HG02678 (cell line): ENCODE results near the gene PPARA.
"Not testable (repeated sequence)": the region's sequence is repeated elsewhere in the genome, so short reads cannot be mapped to it uniquely, and the experiment has no call there.

Source experiments
- ATAC-seq: cut with Tn5 transposase; IDR thresholded peaks from one replicate; pipeline ENCODE4 v1.9.1; 2021; ENCODE audit warnings: mild to moderate bottlenecking, moderate library complexity; ENCODE audit not compliant: unreplicated experiment

The PPARA gene

DNA sequence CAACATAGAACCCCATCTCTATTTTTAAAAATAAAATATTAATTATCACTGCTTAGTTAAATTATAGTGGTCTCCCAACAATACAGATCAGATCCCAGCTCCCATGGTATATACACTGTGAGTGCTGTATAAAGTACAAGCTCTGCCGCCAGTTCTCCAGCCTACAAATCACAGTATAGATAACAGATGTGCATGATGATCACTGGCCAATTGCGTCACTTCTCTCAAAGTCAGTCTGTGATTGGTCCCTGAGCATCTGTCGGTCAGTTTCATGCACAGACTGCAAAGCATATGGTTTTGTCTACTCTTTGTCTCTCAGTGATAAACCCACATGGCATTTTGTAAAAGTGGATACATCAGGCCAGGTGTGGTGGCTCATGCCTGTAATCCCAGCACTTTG is 15.7 kb downstream of the PPARA start:
- no peak for ATAC-seq

DNA sequence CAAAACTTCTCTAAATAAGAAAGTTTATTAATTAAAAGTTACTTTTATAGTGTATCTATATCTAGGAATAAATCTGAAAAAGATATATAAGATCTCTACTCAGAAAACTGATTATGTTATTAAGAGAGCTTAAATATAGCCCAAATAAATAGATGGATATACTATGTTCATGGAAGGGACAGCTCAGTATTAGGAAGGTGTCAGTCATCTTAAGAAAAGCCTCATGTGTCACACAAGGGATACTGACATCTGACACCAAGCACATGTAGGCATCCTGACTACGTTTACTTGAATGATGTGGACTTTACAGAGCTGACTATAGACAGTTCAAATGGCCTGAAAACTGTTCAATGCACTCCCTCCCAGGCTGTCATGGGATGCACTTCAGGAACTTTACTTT is 19.3 kb downstream of the PPARA start:
- ATAC-seq: no peak

DNA sequence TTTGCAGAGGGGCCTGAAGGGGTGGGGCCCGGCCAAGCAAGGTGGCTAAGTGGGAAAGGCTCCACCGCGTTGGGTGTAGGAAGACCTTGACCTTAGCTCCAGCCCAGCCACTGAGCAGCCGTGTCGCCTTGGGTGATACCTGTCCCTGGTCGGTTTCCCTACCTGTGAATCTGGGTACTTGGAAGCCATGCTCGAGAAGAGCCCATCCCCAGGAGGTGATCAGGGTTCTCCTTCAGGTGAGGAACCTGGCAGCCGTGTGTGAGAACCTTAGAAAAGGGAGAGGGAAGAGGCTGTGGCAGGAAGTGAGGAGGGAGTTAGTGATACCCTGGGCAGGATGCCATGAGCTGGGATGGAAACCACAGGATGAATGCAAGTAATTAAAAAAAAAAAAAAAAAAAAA is 21.6 kb downstream of the PPARA start:
- no peak for ATAC-seq

DNA sequence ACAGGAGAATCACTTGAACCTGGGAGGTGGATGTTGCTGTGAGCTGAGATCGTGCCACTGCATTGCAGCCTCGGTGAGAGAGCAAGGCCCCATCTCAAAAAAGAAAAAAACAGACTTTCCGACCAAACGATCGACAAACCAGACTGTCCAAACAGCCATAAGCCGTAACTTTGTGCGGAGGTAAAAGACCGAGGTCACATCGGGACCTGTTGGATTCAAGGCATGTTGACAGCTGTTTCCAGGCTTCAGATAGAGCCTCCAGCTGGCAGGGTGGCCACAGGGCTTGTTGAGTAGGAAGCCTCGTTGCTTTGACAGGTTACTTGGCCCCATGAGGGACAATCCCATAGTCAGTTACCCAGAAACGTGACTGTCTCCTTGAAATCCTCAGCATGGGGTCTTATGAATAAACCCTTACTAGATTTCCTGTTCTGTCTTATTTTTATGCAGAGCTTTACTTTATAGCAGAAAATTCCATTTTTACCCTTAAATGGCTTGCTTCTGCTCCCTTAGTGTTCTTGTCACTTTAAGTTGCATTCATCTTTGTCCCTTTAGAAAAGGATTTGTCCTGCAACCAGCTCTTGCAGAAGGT is 22.3 kb downstream of the PPARA start:
- no peak for ATAC-seq

DNA sequence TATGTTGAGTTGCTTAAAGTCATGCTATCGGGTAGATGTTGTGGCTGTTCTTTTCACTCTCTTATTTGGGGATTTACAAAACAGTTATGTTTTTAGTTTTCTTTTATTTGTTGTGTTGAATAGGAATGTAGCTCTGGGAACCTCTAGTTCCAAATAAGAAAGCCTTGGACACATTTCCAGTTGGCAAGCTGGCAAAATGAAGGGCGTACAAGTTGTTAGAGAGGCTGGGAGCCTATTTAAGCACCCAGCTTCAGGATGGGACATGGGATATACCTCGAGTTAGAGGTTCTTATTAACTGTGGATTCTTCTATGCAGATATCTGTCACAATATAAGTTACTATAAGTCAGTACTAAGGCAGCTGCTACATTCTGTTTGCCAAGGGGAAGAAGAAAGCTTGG is 22.8 kb downstream of the PPARA start:
- ATAC-seq: no peak

DNA sequence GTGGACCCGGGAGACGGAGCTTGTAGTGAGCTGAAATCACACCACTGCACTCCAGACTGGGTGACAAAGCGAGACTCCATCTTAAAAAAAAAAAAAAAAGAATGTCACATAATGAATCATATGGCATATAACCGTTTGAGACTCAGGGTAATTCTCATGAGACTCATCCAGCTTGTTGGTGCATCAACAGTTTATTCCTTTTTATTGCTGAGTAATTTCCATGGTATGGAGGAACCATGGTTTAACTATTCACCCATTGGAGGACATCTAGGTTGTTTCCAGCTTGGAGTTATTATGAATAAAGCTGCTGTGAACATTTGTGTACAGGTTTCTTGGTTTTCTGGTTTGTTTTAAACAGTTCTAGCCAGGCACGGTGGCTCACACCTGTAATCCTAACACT is 25.3 kb downstream of the PPARA start:
- no peak for ATAC-seq

DNA sequence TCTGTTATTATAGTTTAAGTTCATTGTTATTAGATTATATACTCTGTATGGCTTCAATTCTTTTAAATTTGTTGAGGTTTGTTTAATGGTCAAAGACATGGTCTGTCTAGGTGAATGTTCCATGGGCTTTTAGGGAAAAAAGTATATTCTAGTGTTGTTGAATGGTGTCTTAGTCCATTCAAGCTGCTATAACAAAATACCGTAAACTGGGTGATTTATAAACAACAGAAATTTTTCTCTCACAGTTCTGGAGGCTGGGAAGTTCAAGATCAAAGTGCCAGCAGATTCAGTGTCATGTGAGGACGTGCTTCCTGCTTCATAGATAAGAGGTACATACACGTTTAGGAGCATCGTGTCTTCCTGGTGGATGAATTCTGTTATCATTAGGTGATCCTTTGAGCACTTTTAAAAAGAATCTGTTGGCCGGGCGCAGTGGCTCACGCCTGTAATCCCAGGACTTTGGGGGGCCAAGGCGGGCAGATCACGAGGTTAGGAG is 26.2 kb downstream of the PPARA start:
- ATAC-seq: no peak

DNA sequence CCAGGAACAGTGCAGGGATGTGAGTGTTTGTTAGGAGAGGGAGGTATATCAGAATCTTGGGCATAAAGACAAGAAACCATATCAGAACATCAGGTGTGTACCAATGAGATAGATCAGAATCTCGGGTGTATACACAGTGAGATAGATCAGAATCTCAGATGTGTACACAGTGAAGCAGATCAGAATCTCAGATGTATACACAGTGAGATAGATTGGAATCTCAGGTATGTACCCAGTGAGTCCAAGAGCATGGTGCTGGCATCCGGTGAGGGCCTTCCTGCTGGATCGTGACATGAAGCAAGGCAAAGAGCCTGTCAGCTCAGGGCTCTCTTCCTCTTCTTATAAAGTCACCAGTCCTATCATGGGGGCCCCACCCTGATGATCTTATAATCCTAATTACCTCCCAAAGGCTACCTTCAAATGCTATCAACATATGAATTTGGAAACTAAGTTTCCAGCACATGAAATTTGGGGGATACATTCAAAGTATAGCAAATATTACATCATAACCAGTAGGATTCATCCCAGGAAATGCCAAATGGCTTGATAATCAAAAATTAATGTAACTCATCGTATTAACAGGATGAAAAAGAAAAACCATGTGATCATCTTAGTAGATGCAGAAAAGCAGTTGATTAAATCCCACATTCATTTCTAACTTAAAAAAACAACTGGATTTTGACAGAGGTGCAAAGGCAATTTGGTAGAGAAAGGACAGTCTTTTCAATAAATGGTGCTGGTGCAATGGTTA is 28.6 kb downstream of the PPARA start:
- ATAC-seq: no peak

DNA sequence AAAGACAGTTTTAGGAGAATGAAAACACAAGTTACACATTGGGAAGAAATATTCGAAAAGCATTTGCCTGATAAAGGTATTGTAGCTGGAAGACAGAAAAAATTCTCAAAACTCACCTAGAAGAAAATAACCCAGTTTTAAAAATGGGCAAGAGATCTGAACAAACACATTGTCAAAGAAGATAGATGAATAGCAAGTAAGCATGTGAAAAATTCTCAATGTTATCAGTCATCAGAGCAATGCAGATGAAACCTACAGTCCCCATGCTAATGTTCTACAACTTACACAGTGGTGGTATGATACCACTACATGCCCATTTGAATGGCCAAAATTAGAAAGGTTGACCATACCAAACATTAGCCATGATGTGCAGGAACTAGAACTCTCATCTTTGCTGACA is 29.4 kb downstream of the PPARA start:
- ATAC-seq: no peak

DNA sequence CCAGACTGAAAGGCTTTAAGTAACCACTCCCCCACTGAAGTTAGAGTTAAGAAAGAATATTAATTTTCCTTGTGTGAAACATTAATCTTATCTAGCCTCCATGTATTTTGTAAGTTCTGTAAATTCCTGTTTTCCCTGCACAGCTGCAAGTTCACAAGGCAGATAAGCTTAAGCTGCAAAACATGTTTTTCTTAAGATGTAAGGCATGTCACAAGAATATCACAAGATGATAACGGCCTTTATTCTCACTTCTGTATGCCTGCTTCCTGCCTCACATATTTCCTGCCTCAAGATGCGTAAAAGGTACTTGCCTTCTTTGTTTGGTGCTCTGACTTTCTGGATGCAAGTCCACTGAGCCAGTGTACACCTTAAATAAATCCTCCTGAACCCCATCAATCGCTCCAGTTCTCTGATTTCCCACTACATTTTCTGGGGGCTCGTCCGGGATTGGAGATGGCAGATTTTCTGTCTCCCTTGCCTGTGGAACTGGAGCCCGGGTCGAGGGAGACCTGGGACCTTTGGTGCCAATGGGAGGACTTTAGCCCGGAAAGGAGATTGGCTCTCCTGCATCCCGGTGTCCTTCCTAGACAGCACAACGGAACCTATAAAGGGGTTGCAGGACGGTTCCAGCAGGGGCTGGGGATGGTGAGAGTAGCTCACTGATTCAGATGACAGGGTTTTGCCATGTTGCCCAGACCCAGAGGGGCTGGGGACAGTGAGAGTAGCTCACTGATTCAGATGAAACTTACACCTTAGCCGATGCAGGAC is 30.2 kb downstream of the PPARA start:
- no peak for ATAC-seq

DNA sequence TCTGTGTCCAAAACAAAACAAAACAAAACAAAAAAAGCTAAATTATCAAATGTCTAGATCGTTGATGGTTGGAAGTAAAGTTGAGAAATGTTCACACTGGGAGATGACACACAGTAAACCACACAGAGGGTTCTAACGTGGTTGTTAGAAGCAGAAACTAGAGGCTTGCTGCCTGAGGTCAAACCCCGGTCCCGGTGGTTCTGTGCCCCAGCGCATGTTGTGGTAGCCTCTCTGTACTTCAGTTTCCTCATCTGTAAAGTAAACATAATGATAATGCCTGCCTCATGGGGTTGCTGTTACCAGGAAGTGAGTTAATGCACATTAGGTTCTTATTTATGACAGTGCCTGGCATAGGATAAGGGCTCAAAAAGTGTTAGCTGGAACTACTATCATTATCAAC is 33.4 kb downstream of the PPARA start:
- ATAC-seq: no peak

DNA sequence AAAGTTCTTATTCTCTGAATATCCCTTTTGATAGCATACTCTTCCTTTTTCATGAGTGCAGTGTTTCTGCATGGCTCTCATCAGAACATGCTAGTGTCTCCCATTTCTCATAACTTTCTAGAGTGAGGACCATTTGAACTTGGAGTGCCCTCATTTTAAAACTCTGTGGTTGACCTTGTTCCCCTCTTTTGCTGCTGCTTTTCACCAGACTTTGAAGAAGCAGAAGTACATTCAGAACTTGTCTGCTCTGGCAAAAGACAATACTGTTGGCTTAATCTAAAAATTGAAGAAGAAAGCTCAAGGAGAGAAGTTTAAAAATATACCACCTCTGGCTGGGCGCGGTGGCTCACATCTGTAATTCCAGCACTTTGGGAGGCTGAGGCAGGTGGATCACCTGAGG is 35.0 kb downstream of the PPARA start:
- no peak for ATAC-seq

DNA sequence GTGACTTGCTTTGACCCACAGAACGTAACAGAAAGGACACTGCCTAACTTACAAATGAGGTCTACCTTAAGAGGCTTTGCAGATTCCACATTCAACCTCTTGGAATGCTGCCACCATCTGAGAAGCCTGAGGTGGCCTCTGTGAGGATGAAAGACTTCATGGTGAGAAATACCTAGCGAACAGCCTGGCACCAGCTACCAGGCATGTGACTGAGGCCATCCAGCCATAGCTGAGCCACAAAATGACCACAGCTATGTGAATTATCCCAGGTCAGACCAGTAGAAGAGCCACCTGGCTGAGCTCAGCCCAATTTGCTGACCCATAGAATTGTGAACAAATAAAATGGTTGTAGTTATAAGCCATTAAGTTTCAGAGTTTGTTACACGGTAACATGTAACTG is 37.5 kb downstream of the PPARA start:
- ATAC-seq: no peak

DNA sequence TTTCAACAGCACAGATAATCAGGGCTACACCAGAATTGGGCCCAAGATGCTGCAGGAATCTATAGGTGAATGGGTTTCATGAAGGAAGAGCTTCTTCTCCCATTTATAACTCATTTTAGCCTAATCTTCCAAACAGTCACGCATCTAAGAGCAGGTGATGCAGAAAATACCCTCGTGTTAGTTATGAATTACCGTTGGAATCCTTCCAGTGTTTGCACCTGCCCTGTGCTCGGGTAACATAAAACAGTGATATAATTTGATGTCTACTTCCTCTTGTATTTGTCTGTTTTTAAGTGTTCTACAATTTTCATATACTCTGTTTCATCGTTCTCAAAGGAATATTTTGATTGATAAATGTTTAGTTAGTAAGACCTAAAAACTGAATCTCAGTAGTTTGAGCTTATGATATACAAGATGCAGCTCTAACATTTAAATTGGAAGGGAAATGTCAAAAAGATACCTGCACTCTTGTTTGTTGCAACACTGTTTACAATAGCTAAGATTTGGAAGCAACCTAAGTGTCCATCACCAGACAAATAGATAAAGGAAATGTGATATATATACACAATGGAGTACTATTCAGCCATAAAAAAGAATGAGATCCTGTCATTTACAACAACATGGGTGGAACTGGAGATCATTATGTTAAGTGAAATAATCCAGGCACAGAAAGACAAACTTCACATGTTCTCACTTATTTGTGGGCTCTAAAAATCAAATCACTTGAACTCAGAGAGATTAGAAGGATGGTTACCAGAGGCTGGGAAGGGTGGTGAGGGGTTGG is 42.1 kb downstream of the PPARA start:
- ATAC-seq: no peak

DNA sequence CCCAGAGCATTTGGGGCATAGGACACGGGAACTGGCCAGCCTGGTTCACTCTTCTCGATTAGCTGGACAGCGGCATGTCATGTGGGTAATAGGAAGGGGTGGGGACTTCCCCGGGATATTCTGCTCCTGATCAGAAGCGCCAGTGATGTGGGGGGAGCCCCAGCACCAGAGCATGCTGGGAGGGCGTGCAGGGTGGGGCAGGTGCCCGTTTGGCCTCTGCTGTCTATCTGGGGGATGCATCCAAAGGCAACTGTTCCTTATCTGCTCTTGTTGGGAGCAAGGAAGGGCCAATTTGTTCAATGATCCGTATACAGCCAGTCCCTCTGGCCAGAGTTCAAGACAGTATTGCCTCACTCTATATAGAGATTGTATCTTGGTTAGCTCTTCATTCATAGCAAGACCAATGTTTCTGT is 43.6 kb downstream of the PPARA start:
- ATAC-seq: no peak

DNA sequence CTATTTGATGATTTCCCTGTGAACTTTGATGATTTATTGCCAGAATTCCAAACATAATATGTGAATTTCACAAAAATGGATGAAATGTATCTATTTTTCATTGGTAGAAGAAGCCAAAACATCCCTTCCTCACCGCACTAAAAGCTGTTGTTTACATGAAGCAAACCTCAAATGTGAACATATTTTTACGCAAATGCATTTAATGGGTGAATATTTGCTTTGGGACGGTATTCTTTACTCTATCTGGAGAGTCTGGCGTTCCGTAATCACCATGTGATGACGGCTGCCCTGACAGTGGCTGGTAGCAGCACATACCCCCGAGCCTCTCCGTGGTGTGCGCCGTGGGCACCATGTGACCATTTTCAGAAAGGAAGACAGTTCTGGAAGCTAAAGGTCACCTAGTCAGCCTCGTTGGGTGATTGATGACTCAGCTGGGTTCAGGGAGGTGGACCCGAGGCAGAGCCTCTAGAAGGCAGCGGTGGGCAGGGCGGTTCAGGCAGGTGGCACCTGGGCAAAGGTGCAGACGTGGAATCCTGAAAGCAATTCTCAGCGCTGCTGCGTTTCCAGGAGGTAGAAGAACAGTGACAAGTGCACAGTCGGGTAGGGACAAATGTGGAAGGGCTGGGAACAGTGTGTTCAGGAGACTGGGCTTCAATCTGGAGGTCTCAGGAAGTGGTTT is 45.3 kb downstream of the PPARA start:
- no peak for ATAC-seq

DNA sequence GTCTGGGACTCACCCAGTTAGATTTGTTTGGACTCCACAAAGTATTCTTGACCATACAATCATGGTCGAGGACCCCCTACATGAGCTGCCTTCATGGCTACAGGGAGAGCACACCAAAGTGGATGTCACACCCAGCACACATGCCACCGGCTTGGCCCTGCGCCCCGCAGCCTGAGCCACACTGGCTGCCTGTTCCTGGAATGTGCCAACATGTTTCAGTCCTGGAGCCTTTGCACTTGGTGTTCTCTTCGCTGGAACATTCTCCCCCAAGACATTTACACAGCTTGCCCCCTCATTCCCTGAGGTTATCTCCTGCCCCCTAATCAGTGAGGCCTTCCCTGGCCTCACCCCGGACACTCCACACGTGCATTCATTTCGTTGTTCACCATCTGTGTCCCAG is 46.0 kb downstream of the PPARA start:
- no peak for ATAC-seq

DNA sequence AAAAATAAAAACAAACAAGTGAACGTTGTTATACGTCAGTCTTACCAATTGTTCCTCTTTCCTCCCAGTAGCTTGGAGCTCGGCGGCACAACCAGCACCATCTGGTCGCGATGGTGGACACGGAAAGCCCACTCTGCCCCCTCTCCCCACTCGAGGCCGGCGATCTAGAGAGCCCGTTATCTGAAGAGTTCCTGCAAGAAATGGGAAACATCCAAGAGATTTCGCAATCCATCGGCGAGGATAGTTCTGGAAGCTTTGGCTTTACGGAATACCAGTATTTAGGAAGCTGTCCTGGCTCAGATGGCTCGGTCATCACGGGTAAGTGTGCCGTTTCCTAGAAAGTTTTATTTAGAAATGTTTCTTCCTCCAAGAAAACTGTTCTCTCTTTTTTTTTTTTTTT is 47.9 kb downstream of the PPARA start:
- ATAC-seq: no peak

DNA sequence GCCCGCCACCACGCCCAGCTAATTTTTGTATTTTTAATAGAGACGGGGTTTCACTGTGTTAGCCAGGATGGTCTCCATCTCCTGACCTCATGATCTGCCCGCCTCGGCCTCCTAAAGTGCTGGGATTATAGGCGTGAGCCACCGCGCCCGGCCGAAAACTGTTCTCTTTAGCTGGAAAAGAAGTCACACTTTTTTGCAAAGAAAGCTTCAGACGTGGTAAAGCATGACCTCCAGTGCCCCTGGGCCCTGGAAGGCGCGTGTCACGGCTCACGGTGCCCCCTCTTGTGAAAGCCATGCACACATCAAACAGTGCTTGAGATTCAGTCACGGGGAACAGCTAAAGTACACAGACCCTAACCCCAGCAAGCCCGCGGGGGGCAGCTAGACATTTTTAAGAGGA is 48.5 kb downstream of the PPARA start:
- not testable (repeated sequence) for ATAC-seq

DNA sequence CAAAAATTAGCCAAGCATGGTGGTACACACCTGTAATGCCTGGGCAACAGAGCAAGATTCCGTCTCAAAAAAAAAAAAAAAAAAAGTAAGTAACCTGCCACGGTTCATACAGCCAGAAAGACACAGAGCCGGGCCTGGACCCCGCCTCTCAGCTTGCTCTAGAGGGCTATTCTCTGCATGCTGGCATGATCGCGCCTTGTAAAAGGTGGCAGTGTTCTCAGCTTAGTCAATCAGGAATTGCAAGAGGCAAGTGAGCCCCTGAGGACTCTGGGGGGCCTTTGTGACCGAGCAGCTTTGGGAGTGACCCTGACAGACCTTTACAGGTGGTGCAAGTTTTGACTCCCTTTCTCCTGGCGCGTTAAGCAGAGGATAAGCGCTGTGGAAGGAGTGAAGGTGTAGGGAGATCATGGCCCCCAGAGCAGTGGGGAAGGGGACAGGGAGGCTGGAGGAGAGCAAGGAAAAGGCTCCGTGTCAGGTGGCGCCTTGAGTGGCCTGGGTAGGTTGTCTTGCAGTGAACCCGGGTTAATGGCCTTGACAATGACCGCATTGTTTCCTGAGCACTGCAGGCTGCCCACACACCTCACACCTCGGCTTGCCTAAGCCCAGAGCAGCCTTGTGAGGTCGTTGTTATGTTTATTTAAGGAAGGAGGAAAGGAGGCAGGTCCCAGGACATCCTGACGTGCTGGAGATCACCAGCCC is 50.9 kb downstream of the PPARA start:
- ATAC-seq: no peak
